ENCODE measurements around the gene CRAT. TPM values are rescaled to one million over a fixed set of nuclear protein-coding genes. Genes with fewer than 3 reads are reported as not detected.

The CRAT gene
- total RNA-seq, 1 experiment from 2014 or later: not detected

- Histone ChIP-seq H3K4me1 (ENCODE audit: low read length) (peaks cover 3% of the 10 kb centered on the region), H4K20me1 (ENCODE audit: insufficient read depth, low read depth, low read length) (no peaks in the 10 kb centered on the region), H3K4me2 (ENCODE audit: low read depth, low read length, poor library complexity, severe bottlenecking) (no peak overlapping the region), H2AFZ (ENCODE audit: low read length) (no peak overlapping the region), H3K79me2 (ENCODE audit: low read length) (no peaks in the 10 kb centered on the region), H3K4me3 (ENCODE audit: low read length) (no peak overlapping the region), H3K27ac (ENCODE audit: low read length) (no peak overlapping the region), H3K9me3 (ENCODE audit: low read length) (no peaks in the 10 kb centered on the region), H3K9me2 (replicated peaks; ENCODE audit: insufficient read depth, low read length) (no peaks in the 10 kb centered on the region), H3K9ac (ENCODE audit: low read length) (no peak overlapping the region), H3K27me3 (ENCODE audit: low read length) (no peaks in the 10 kb centered on the region), H3K36me3 (ENCODE audit: insufficient read depth, low read length) (no peaks in the 10 kb centered on the region)
- no peak for DNase-seq
These were observed 7.0 kb downstream of the CRAT start for GRCh38 chr9:129103595-129103965.

- Histone ChIP-seq H3K9me3 (ENCODE audit: low read length) (no peaks in the 10 kb centered on the region), H3K27me3 (ENCODE audit: low read length) (no peaks in the 10 kb centered on the region), H3K79me2 (ENCODE audit: low read length) (no peaks in the 10 kb centered on the region), H3K27ac (ENCODE audit: low read length) (no peak overlapping the region), H3K36me3 (ENCODE audit: insufficient read depth, low read length) (no peaks in the 10 kb centered on the region), H3K9me2 (replicated peaks; ENCODE audit: insufficient read depth, low read length) (no peaks in the 10 kb centered on the region), H4K20me1 (ENCODE audit: insufficient read depth, low read depth, low read length) (no peaks in the 10 kb centered on the region), H3K9ac (ENCODE audit: low read length) (no peak overlapping the region), H3K4me2 (ENCODE audit: low read depth, low read length, poor library complexity, severe bottlenecking) (no peak overlapping the region), H3K4me1 (ENCODE audit: low read length) (peaks cover 3% of the 10 kb centered on the region), H2AFZ (ENCODE audit: low read length) (0 out of 2 replicates have a peak overlapping the region, but pooled peaks have one; percentile 43), H3K4me3 (ENCODE audit: low read length) (no peak overlapping the region)
- peak; percentile 82 for DNase-seq
These were observed 7.6 kb downstream of the CRAT start for GRCh38 chr9:129102791-129103594.

- no peaks in the 10 kb centered on the region for H3K36me3 ChIP-seq (ENCODE audit: insufficient read depth, low read length)
- H3K4me1 ChIP-seq (ENCODE audit: low read length): peaks cover 3% of the 10 kb centered on the region
- H3K27me3 ChIP-seq (ENCODE audit: low read length): no peaks in the 10 kb centered on the region
- H3K9me2 ChIP-seq (replicated peaks; ENCODE audit: insufficient read depth, low read length): no peaks in the 10 kb centered on the region
- H3K79me2 ChIP-seq (ENCODE audit: low read length): no peaks in the 10 kb centered on the region
- H2AFZ ChIP-seq (ENCODE audit: low read length): no peak overlapping the region
- no peak overlapping the region for H3K27ac ChIP-seq (ENCODE audit: low read length)
- no peak overlapping the region for H3K4me3 ChIP-seq (ENCODE audit: low read length)
- H4K20me1 ChIP-seq (ENCODE audit: insufficient read depth, low read depth, low read length): no peaks in the 10 kb centered on the region
- no peaks in the 10 kb centered on the region for H3K9me3 ChIP-seq (ENCODE audit: low read length)
- no peak overlapping the region for H3K4me2 ChIP-seq (ENCODE audit: low read depth, low read length, poor library complexity, severe bottlenecking)
- no peak for DNase-seq
- no peak overlapping the region for H3K9ac ChIP-seq (ENCODE audit: low read length)
These were observed 8.5 kb downstream of the CRAT start for GRCh38 chr9:129102095-129102525.

- no peak for DNase-seq
- Histone ChIP-seq H3K27ac (ENCODE audit: low read length) (no peak overlapping the region), H3K4me3 (ENCODE audit: low read length) (no peak overlapping the region), H3K9me3 (ENCODE audit: low read length) (no peaks in the 10 kb centered on the region), H3K4me2 (ENCODE audit: low read depth, low read length, poor library complexity, severe bottlenecking) (no peak overlapping the region), H3K79me2 (ENCODE audit: low read length) (no peaks in the 10 kb centered on the region), H3K27me3 (ENCODE audit: low read length) (no peaks in the 10 kb centered on the region), H3K9me2 (replicated peaks; ENCODE audit: insufficient read depth, low read length) (no peaks in the 10 kb centered on the region), H3K36me3 (ENCODE audit: insufficient read depth, low read length) (no peaks in the 10 kb centered on the region), H2AFZ (ENCODE audit: low read length) (no peak overlapping the region), H4K20me1 (ENCODE audit: insufficient read depth, low read depth, low read length) (no peaks in the 10 kb centered on the region), H3K9ac (ENCODE audit: low read length) (no peak overlapping the region), H3K4me1 (ENCODE audit: low read length) (peaks cover 3% of the 10 kb centered on the region)
These were observed 9.3 kb downstream of the CRAT start for GRCh38 chr9:129101279-129101678.

- Histone ChIP-seq H3K9me2 (replicated peaks; ENCODE audit: insufficient read depth, low read length) (no peaks in the 10 kb centered on the region), H3K79me2 (ENCODE audit: low read length) (no peaks in the 10 kb centered on the region), H3K4me1 (ENCODE audit: low read length) (peaks cover 3% of the 10 kb centered on the region), H3K4me2 (ENCODE audit: low read depth, low read length, poor library complexity, severe bottlenecking) (no peak overlapping the region), H2AFZ (ENCODE audit: low read length) (no peak overlapping the region), H3K27ac (ENCODE audit: low read length) (no peak overlapping the region), H3K4me3 (ENCODE audit: low read length) (no peak overlapping the region), H3K9ac (ENCODE audit: low read length) (no peak overlapping the region), H4K20me1 (ENCODE audit: insufficient read depth, low read depth, low read length) (no peaks in the 10 kb centered on the region), H3K27me3 (ENCODE audit: low read length) (no peaks in the 10 kb centered on the region), H3K9me3 (ENCODE audit: low read length) (no peaks in the 10 kb centered on the region), H3K36me3 (ENCODE audit: insufficient read depth, low read length) (no peaks in the 10 kb centered on the region)
- peak; percentile 52 for DNase-seq
These were observed 10.0 kb downstream of the CRAT start for GRCh38 chr9:129100383-129101169.

- Histone ChIP-seq H3K9ac (ENCODE audit: low read length) (no peak overlapping the region), H3K4me2 (ENCODE audit: low read depth, low read length, poor library complexity, severe bottlenecking) (no peak overlapping the region), H3K27ac (ENCODE audit: low read length) (no peak overlapping the region), H4K20me1 (ENCODE audit: insufficient read depth, low read depth, low read length) (no peaks in the 10 kb centered on the region), H3K79me2 (ENCODE audit: low read length) (no peaks in the 10 kb centered on the region), H3K4me3 (ENCODE audit: low read length) (no peak overlapping the region), H3K9me2 (replicated peaks; ENCODE audit: insufficient read depth, low read length) (no peaks in the 10 kb centered on the region), H3K27me3 (ENCODE audit: low read length) (no peaks in the 10 kb centered on the region), H3K9me3 (ENCODE audit: low read length) (no peaks in the 10 kb centered on the region), H3K36me3 (ENCODE audit: insufficient read depth, low read length) (no peaks in the 10 kb centered on the region), H2AFZ (ENCODE audit: low read length) (no peak overlapping the region), H3K4me1 (ENCODE audit: low read length) (peaks cover 3% of the 10 kb centered on the region)
- DNase-seq: no peak
These were observed 12.3 kb downstream of the CRAT start for GRCh38 chr9:129098328-129098727.

- Histone ChIP-seq H3K4me3 (ENCODE audit: low read length) (no peak overlapping the region), H3K9ac (ENCODE audit: low read length) (no peak overlapping the region), H3K36me3 (ENCODE audit: insufficient read depth, low read length) (no peaks in the 10 kb centered on the region), H3K27me3 (ENCODE audit: low read length) (no peaks in the 10 kb centered on the region), H3K79me2 (ENCODE audit: low read length) (no peaks in the 10 kb centered on the region), H4K20me1 (ENCODE audit: insufficient read depth, low read depth, low read length) (no peaks in the 10 kb centered on the region), H3K27ac (ENCODE audit: low read length) (no peak overlapping the region), H3K9me3 (ENCODE audit: low read length) (no peaks in the 10 kb centered on the region), H3K4me2 (ENCODE audit: low read depth, low read length, poor library complexity, severe bottlenecking) (no peak overlapping the region), H2AFZ (ENCODE audit: low read length) (no peak overlapping the region), H3K4me1 (ENCODE audit: low read length) (peaks cover under 1% of the 10 kb centered on the region), H3K9me2 (replicated peaks; ENCODE audit: insufficient read depth, low read length) (no peaks in the 10 kb centered on the region)
- DNase-seq: no peak
These were observed 12.8 kb downstream of the CRAT start for GRCh38 chr9:129097671-129098306.

- H3K4me2 ChIP-seq (ENCODE audit: low read depth, low read length, poor library complexity, severe bottlenecking): no peak overlapping the region
- H3K9me2 ChIP-seq (replicated peaks; ENCODE audit: insufficient read depth, low read length): no peaks in the 10 kb centered on the region
- no peaks in the 10 kb centered on the region for H3K36me3 ChIP-seq (ENCODE audit: insufficient read depth, low read length)
- H3K27ac ChIP-seq (ENCODE audit: low read length): no peak overlapping the region
- no peaks in the 10 kb centered on the region for H3K27me3 ChIP-seq (ENCODE audit: low read length)
- H3K79me2 ChIP-seq (ENCODE audit: low read length): no peaks in the 10 kb centered on the region
- H4K20me1 ChIP-seq (ENCODE audit: insufficient read depth, low read depth, low read length): no peaks in the 10 kb centered on the region
- no peaks in the 10 kb centered on the region for H3K4me1 ChIP-seq (ENCODE audit: low read length)
- no peaks in the 10 kb centered on the region for H3K9me3 ChIP-seq (ENCODE audit: low read length)
- H3K4me3 ChIP-seq (ENCODE audit: low read length): no peak overlapping the region
- DNase-seq: no peak
- H3K9ac ChIP-seq (ENCODE audit: low read length): no peak overlapping the region
- H2AFZ ChIP-seq (ENCODE audit: low read length): no peak overlapping the region
These were observed 14.7 kb downstream of the CRAT start for GRCh38 chr9:129095908-129096307.
